ENCODE measurements around the gene COBLL1.
"Not testable (repeated sequence)": the region's sequence is repeated elsewhere in the genome, so short reads cannot be mapped to it uniquely, and the experiment has no call there.

COBLL1 gene, protein sequence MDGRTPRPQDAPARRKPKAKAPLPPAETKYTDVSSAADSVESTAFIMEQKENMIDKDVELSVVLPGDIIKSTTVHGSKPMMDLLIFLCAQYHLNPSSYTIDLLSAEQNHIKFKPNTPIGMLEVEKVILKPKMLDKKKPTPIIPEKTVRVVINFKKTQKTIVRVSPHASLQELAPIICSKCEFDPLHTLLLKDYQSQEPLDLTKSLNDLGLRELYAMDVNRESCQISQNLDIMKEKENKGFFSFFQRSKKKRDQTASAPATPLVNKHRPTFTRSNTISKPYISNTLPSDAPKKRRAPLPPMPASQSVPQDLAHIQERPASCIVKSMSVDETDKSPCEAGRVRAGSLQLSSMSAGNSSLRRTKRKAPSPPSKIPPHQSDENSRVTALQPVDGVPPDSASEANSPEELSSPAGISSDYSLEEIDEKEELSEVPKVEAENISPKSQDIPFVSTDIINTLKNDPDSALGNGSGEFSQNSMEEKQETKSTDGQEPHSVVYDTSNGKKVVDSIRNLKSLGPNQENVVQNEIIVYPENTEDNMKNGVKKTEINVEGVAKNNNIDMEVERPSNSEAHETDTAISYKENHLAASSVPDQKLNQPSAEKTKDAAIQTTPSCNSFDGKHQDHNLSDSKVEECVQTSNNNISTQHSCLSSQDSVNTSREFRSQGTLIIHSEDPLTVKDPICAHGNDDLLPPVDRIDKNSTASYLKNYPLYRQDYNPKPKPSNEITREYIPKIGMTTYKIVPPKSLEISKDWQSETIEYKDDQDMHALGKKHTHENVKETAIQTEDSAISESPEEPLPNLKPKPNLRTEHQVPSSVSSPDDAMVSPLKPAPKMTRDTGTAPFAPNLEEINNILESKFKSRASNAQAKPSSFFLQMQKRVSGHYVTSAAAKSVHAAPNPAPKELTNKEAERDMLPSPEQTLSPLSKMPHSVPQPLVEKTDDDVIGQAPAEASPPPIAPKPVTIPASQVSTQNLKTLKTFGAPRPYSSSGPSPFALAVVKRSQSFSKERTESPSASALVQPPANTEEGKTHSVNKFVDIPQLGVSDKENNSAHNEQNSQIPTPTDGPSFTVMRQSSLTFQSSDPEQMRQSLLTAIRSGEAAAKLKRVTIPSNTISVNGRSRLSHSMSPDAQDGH

DNA sequence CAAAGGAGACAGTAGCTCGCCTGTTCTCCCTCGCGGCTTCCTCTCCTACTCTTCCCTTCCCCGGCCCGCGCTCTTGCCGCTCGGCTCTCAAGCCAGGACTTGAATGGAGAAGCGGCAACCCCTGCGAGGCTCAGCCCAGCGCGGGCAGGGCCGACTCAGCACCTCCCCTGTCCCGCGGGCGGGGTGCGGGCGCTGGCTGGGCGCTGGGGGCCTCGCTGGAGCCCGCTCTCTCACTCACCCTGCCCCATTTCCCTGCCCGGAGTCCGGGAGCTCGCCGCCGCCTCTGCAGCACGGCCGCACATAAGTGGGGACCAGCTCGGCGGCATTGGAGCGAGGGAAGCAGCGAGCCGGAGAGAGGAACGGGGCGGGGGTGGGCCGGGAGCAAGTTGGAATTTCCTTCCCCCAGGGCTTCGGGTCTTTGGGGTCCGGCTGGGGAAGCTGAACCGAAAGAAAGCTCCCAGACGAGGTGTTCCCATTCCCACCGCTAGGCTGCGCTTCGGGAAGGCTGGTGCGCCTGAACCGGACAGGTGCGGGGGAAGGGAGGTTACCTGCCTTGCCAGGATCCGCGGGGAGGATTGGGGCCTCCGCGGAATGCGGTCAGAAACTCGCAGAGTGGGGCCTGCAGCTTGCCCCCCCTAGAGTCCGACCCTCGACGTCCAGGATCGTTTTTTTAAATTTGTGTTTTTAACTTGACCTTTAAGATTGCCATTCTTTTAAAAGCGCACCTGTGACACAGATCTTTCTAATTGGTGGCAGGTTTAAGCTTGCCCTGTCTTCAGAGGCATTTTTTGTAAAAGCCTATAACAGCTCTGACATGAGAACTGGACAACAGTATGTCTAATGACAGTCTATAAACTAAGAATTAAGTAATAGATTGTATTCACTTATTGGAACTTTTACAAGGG lies at the start of gene COBLL1:
TSS of gene COBLL1 (minus strand) at position 105 of the 905 bp plus-strand sequence. CDS start 627 bp downstream, outside the sequence.
- DNase-seq (ENCODE audit: low spot score), result peak; percentile 77

DNA sequence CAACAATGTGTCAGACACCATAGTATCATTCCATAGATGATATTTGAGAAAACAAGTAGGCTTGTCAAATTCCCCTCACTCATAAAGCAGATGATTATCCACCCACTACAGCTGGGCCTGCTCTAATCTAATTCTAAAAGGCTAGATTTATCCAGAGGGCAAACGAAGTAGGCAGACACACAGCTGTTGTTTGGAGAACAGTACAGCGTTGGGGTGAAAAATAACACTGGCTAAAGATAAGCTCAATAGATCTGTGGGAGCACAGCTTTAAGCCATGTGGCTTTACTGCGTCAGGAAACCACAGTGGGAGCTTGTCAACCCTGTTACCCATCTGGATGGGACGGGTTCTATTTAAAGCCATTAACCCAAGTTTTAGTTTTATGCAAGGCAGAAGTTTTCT lies 48.9 kb upstream of the COBLL1 start:
- no peak for DNase-seq (ENCODE audit: low spot score)

DNA sequence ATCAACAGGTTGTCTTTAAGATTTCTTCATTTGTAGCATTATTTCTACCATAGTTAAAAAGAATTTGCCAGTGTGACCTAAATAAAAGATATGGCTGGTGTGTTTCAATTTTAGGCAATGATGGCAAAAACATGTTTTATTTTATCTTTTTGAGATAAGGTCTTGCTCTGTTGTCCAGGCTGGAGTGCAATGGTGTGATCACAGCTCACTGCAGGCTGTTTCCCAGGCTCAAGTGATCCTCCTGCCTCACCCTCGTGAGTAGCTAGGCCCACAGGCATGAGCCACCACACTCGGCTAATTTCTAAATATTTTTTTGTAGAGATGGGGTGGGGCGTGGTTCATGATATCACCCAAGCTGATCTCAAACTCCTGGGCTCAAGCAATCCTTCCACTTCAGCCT lies 47.0 kb upstream of the COBLL1 start:
- DNase-seq (ENCODE audit: low spot score), result no peak

DNA sequence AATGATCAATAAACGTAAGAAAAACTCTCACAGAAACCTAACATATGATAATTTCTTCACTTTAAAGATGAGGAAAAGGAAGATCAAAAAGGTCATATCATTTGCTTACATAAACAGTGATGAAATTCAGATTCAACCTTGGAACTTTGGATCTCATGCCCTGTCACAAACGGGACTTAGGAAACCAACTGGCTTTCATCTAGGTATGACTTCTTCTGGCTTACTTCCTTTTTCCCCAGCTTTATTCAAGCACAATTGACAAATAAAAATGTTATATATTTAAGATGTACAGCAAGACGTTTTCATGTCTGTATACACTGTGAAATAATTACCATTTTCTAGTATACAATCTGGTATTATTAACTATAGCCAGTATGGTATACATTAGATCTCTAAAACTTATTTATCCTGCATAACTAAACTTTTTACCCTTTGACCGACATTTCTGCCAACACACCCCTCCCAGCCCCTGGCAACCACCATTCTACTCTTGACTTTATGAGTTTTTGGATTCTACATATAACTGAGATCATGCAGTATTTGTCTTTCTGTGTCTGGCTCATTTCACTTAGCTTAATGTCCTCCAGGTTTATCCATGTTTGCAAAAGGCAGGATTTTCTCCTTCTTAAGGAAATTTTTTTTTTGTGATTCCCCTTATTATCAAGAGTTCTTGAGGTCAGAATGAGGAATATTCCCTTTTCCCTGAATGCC lies 46.0 kb upstream of the COBLL1 start:
- no peak for DNase-seq (ENCODE audit: low spot score)

DNA sequence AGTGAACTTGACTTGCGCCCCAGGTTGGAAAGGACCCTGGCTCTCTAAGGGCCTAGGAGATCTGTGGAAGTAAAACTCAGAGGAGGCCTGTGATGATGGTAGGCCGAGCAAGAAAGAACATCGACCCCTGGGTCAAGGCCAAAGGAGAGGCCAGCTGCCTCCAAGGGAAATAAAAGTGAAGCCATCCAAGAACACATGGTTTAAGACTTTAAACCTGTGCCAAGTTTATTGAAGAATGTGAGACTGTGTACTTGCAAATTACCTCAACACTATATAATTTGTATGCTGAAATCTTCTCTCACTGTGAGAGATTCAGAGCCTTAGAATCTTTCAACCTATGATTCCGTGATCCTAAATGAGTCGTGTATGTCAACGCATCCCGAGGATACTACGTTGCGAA lies 40.7 kb upstream of the COBLL1 start:
- DNase-seq (ENCODE audit: low spot score), result no peak

DNA sequence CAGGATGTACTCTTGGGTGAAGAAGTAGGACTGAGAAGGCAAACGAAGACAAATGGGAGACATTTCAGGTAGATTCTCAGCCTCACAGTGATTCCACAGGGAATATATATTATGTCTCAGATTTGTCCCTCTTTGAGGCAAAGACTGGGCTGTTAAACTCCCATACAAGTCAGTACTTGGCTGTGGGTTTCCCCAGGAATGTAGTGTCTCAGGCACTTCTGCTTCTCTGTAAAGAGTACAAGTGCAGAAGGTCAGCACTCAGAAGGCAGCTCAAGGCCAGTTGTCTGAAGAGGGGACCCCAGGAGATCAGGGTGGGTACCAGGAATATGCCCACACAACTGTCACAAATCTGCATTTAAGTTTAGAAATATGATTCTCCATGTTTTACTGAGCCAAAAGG lies 39.9 kb upstream of the COBLL1 start:
- no peak for DNase-seq (ENCODE audit: low spot score)

DNA sequence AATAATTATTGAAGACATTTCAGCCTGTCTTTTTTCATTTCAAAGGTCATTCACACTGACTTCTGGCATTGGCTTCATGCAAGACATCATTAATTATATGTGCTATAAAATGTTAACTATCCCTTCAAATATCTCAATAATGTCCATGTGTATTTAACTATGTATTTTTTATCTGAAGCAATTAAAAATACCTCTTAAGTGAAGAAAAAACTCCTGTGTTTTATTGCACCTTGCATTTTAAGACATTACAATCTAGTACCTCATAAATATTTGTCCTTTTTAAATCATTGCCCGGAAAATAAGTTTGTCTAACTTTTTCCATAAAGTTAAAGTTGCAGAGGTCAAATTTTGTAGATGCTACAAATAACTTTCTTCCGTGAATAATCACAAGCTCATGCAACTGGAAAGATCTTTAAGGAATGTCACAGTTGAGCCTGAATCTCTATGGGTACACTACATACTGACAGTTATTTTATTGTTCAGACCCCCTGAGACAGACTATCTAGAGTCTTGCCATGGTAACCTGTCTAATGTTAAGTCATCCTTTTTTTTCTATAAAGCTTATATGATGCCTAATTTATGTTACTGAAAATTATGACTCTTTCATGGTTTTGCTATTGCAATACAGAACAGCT lies 38.4 kb upstream of the COBLL1 start:
- no peak for DNase-seq (ENCODE audit: low spot score)

DNA sequence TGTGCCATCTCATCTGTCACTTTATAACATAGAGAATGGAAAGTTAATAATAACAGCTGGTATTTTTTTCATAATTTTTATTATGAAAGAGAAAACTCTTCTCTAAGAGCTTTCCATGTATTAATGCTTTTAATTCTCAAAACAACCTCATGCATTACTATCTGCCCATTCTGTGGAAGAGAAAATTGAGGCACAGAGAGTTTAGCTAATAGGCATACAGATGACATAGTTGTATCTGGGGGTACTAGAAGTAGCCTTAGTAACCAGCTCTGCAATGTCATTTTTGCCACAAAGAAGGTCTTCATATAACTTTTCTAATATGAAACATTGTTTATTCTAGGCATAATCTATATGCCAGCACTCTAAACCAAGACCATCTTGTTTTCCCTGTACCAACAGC lies 36.3 kb upstream of the COBLL1 start:
- no peak for DNase-seq (ENCODE audit: low spot score)

DNA sequence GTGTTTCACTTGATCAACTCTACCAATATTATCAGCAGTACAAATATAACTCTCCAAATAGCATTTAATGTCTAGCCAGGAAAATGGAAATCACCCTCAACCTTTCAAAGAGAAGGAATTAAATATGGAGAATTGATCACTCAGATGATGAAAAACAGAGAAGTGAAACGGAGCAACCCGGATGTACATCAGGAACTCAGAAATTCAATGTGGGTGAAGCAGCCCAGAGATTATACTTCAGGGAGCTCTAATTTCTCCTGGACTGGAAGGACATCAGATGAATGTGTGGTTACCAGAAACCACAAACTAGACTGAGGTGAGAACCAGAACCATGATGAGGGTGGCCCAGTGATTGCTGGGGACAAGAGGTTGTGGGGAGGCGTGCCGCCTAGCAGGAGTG lies 35.5 kb upstream of the COBLL1 start:
- no peak for DNase-seq (ENCODE audit: low spot score)

DNA sequence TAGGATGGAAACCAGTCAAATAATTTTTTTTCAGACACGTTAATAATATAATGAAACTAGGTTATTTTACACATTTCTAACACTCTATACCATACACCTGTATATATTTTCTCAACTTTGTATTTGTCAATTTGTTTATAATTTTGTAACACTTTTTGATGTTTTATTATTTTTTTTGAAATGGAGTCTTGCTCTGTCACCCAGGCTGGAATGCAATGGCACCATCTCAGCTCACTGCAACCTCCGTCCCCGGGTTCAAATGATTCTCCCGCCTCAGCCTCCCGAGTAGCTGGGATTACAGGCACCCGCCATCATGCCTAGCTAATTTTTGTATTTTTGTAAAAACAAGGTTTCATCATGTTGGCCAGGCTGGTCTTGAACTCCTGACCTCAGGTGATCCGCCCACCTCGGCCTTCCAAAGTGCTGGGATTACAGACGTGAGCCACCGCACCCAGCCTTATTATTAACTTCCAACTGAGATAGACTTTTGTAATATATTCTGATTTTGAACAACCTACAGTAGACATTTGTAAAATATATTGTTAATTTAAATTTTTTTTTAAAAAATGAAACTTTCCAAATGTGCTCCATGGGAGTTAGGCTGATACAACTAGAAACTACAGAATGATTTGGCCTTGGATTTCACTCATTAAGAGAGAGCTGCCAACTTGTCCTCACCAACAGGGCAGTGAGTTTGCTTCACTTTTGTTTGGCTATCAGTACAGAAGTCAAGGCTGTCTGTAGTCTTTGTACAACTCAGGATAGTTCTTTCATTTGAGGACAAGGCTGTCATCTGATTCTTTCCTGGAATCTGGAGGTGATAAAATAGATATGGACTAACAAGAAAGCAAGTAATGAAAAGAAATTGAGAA lies 33.9 kb upstream of the COBLL1 start:
- DNase-seq (ENCODE audit: low spot score), result no peak

DNA sequence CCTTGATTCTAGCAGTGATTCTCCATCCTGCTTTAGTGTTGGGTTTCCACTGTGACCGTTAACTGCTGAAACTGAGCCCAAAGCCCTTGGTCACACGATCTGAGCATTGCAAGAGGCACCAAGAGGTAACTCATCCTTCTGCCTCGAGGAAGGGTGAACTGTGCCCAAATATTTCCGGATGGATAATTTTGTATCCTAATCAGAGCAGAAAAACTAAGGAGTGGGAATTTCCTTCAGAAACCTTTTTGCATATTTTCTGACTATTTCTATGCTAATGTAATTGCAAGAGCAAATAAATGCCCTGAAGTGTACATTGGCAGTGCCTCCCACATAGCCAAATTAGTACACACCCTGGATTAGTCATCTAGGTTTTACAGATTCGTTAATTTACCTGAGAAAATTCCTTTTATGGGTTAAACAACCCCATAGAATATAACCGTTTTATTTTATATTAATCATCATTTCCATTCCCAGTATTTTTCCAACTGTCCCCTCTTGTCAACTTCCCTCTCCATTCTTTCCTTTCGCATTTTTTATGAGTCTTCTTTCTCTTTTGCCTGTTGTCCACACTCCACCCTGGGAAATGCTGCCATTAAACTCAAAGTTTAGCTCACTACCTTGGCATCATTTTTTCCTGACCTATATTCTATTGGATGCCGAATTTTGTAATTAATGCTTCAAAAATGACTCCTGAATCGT lies 31.7 kb upstream of the COBLL1 start:
- no peak for DNase-seq (ENCODE audit: low spot score)

DNA sequence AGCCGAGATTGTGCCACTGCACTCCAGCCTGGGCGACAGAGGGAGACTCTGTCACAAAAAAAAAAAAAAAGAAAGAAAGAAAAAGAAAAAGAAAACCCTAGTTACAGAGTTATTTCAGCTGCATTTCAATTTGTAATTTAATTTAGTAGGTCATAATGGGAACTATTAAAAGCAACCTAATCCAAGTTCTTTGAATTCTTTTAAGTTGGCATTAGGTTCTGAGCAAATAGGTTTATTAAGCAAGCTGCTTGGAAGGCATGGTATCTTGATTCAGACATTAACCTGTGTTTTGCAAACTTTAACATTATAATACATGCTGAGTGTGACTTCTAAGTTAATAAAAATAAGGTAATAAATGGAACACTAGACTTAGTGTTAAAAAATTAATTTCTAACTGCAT lies 29.8 kb upstream of the COBLL1 start:
- DNase-seq (ENCODE audit: low spot score), result no peak

DNA sequence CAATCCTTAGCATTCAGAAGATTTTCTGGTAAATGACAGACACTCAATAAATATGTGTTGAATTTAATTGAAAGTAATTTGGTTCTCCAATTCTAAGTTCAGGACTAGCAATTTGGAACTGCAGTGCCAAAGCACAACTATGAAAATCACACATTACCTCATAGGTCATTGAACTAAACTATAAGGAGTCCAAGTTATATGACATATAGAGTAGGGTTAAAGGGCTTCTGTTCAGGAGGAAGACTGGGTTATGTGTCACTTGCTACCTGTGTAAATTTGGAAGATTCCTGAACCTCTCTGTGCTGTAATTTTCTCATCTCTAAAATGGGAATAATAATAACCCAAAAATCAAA lies 27.8 kb upstream of the COBLL1 start:
- no peak for DNase-seq (ENCODE audit: low spot score)

DNA sequence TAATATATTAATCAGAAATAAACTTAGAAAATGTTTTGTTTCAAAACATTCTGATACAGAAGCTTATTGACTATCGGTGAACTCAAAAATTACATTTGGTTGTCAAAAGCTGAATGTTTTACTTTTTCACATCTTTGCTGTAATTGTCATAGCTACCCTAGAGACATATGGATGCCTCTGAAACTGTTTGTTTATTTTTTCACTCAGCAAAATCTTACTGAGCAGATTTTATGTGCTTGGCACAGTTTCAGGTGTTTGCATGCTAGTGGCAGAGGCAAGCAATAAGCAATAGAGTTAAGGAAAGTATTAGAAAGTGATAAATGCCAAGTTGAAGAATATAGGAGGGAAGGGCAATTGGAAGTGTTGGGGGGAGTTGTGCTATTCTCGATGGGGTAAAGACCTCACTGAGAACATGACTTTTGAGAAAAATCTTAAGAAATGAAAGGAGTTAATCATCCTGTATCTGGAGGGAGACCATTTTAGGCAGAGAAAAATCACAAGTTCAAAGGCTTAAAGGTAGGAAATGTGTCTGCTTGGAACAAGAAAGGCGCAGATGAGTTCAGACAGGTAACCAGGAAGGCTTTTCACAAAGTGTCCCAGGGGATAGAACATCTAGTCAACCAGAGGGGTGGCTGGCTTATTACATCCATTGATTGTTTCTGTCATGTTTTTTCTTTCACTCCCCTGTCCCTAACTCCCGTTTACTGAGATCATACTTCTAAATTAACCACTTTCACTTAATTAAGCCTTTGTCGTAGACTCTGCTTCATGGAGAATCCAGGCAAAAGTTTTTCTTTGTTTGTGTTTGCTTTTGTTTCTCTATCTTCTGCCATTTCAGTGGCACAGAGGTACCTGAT lies 27.2 kb upstream of the COBLL1 start:
- DNase-seq (ENCODE audit: low spot score), result no peak

DNA sequence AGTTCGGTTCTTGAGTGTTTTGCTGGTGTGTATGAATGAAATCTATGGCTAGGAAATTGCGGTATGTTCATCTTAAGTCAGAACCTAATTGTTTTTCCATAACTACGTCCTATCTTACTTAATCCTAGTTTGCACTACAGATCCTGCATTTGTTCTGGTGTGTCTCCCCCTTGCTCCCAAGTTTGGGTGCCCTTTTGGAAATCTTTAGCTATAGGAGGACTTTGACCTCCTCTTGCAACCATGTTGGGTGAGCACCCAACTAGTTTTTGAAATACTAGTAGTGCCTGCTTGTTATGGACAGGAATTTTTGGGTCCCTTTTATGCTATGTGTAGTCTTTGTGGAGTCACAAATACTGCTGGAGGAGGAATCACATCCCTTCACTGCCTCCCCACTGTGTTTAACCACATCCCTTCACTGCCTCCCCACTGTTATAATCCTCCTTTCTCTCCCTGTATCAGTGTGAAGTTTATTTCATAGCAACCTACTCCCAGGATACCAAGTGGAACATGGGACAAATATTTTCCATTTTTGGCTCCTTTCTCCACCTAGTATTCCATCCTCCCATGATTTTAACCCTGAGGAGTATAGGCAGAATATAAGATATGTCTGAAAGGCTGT lies 26.3 kb upstream of the COBLL1 start:
- no peak for DNase-seq (ENCODE audit: low spot score)

DNA sequence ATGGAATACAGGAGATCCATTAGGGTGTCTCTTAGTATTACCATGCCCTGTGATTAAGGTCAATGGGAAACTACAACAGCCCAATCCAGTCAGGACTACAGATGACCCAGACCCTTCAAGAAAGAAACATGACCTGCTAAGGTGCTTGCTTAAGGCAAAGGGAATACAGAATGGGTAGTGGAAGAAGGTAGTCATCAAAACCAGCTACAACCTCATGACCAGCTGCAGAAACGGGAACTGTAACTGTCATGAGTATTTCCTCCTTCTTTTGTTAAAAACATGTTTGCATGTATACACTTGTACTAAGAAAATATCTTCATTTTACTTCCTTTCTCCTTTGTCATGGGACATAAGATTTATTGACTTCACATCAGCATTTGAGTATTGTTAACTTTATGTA lies 24.8 kb upstream of the COBLL1 start:
- DNase-seq (ENCODE audit: low spot score), result not testable (repeated sequence)

DNA sequence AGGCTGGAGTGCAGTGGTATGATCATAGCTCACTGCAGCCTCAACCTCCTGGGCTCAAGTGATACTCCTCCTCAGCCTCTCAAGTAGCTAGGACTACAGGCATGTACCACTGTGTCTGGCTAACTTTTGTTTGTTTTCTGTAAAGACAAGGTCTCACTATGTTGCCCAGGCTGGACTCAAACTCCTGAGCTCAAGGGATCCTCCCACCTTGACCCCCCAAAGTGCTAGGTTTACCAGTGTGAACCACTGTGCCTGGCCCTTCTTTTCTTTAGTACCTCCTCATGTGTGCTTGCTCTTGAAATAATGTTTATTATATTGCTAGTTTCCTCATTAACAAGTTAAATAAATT lies 19.0 kb upstream of the COBLL1 start:
- no peak for DNase-seq (ENCODE audit: low spot score)
